Left ventricle myocardium inferior (tissue), 1 donor: ENCODE measurements around the gene ZNF488. TPM values are rescaled to one million over a fixed set of nuclear protein-coding genes. Genes with fewer than 3 reads are reported as not detected.

Source experiments
- DNase-seq: peaks from one replicate; pipeline ENCODE4 v3.0.0-alpha.2; 2020
- H3K27ac ChIP-seq: fragments of 200-600 bp; replicated peaks from 2 replicates; pipeline ENCODE4 v1.8.0; 2021
- H3K27me3 ChIP-seq: fragments of 200-600 bp; 2 replicates; pipeline ENCODE4 v1.8.0; 2021; ENCODE audit warnings: low read depth
- H3K36me3 ChIP-seq: fragments of 200-600 bp; 2 replicates; pipeline ENCODE4 v1.8.0; 2021
- H3K4me1 ChIP-seq: fragments of 200-600 bp; 2 replicates; pipeline ENCODE4 v1.8.0; 2021
- H3K4me3 ChIP-seq: fragments of 200-600 bp; 2 replicates; pipeline ENCODE4 v1.8.0; 2021; ENCODE audit warnings: mild to moderate bottlenecking, moderate library complexity
- H3K9me3 ChIP-seq: fragments of 200-600 bp; replicated peaks from 2 replicates; pipeline ENCODE4 v1.8.0; 2021
- CTCF ChIP-seq: fragments of 200-600 bp; IDR thresholded peaks from 2 replicates; pipeline ENCODE4 v1.8.0; 2021; ENCODE audit warnings: antibody characterized with exemption, mild to moderate bottlenecking, borderline replicate concordance
- intact Hi-C: fragments of 100-400 bp; cut with micrococcal nuclease; formaldehyde crosslinking; loops from one replicate; pipeline ENCODE4 v1.11.0; 2022
- long read RNA-seq: library from polyadenylated mRNA; unstranded; transcript quantifications from one replicate; pipeline ENCODE4 v2.0.0, GENCODE V29; 2021
- total RNA-seq: library from RNA; stranded (reverse); fragmentation: NEBNext Ultra II Directional; extraction: Animal tissue kit (Norgen Biotek cat#: 25700); gene quantifications from one replicate; pipeline ENCODE4 v1.2.1, GENCODE V29; 2021
- donor health status: DM: no; HTN: yes; CAD: no; lungs with severe emphysema.

ZNF488 gene
- total RNA-seq: 0.05 TPM
- long read RNA-seq: 0 reads

GRCh38 chr10:47384148-47384921 is at the start of gene ZNF488:
ZNF488 (minus strand) TSS chr10:47384293; CDS start chr10:47368829, 15,464 bp downstream.
- no peak for TF ChIP-seq CTCF
- H3K36me3 ChIP-seq: no peaks in the 10 kb centered on the region
- H3K27ac ChIP-seq: peak within 1 kb of the TSS; percentile 80
- peaks cover 13% of the 10 kb centered on the region for H3K4me1 ChIP-seq
- intact Hi-C loops: no loop called here
- H3K4me3 ChIP-seq: peak within 1 kb of the TSS; percentile 91
- peak; percentile 86 for DNase-seq
- peaks cover 25% of the 10 kb centered on the region for H3K27me3 ChIP-seq
- no peaks in the 10 kb centered on the region for H3K9me3 ChIP-seq

- intact Hi-C loops: no loop called here
- Histone ChIP-seq H3K4me1 (no peaks in the 10 kb centered on the region), H3K27ac (no peak overlapping the region), H3K27me3 (peaks cover 4% of the 10 kb centered on the region), H3K9me3 (no peaks in the 10 kb centered on the region), H3K4me3 (no peak overlapping the region), H3K36me3 (no peaks in the 10 kb centered on the region)
- no peak for DNase-seq
- no peak for TF ChIP-seq CTCF
These were observed 41.8 kb upstream of the ZNF488 start for GRCh38 chr10:47425813-47426419.

GRCh38 chr10:47424231-47424630 is 40.1 kb upstream of the ZNF488 start:
- Histone ChIP-seq H3K4me3 (no peak overlapping the region), H3K27me3 (no peaks in the 10 kb centered on the region), H3K27ac (no peak overlapping the region), H3K36me3 (no peaks in the 10 kb centered on the region), H3K4me1 (no peaks in the 10 kb centered on the region), H3K9me3 (no peaks in the 10 kb centered on the region)
- no peak for DNase-seq
- no peak for TF ChIP-seq CTCF
- intact Hi-C loops: no loop called here

GRCh38 chr10:47423476-47423875 is 39.4 kb upstream of the ZNF488 start:
- intact Hi-C loops: no loop called here
- no peak for TF ChIP-seq CTCF
- H3K9me3 ChIP-seq: no peaks in the 10 kb centered on the region
- no peak overlapping the region for H3K27ac ChIP-seq
- no peak for DNase-seq
- no peaks in the 10 kb centered on the region for H3K27me3 ChIP-seq
- no peaks in the 10 kb centered on the region for H3K4me1 ChIP-seq
- H3K36me3 ChIP-seq: no peaks in the 10 kb centered on the region
- H3K4me3 ChIP-seq: no peak overlapping the region

GRCh38 chr10:47421057-47421952 is 37.2 kb upstream of the ZNF488 start:
- DNase-seq: no peak
- H3K4me1 ChIP-seq: no peaks in the 10 kb centered on the region
- H3K4me3 ChIP-seq: no peak overlapping the region
- H3K27me3 ChIP-seq: no peaks in the 10 kb centered on the region
- TF ChIP-seq CTCF: no peak
- intact Hi-C loops: no loop called here
- H3K9me3 ChIP-seq: no peaks in the 10 kb centered on the region
- H3K36me3 ChIP-seq: no peaks in the 10 kb centered on the region
- no peak overlapping the region for H3K27ac ChIP-seq
